Neural crest cell (in vitro differentiated cells): ENCODE data around the gene PTPRZ1. TPM values are rescaled to one million over a fixed set of nuclear protein-coding genes. Genes with fewer than 3 reads are reported as not detected.

Experiments
- DNase-seq: peaks from one replicate; pipeline ENCODE4 v3.0.0; 2021; ENCODE audit warnings: low read depth, mixed read lengths, low spot score
- H3K27ac Mint-ChIP-seq: one replicate; pipeline ENCODE4 v1.8.0; 2021; ENCODE audit warnings: mild to moderate bottlenecking, mixed read lengths; ENCODE audit not compliant: unreplicated experiment
- H3K27me3 Mint-ChIP-seq: 2 replicates; pipeline ENCODE4 v1.8.0; 2021; ENCODE audit warnings: low read depth, mild to moderate bottlenecking, mixed read lengths
- H3K36me3 Mint-ChIP-seq: 2 replicates; pipeline ENCODE4 v1.8.0; 2021; ENCODE audit warnings: low read depth, mild to moderate bottlenecking, mixed read lengths
- H3K4me1 Mint-ChIP-seq: 2 replicates; pipeline ENCODE4 v1.8.0; 2021; ENCODE audit warnings: mixed read lengths
- H3K4me3 Mint-ChIP-seq: one replicate; pipeline ENCODE4 v1.8.0; 2021; ENCODE audit warnings: mild to moderate bottlenecking, mixed read lengths
- H3K9me3 Mint-ChIP-seq: 2 replicates; pipeline ENCODE4 v1.8.0; 2021; ENCODE audit warnings: mixed read lengths
- CTCF ChIP-seq: fragments of 200-600 bp; sonication (generic); conservative IDR thresholded peaks from 2 replicates; pipeline ENCODE4 v1.5.0; 2021; ENCODE audit warnings: antibody characterized with exemption, mild to moderate bottlenecking
- long read RNA-seq: library from polyadenylated mRNA; unstranded; transcript quantifications from one replicate; pipeline ENCODE4 v2.0.0, GENCODE V29; 2020
- total RNA-seq: library from RNA; stranded (reverse); gene quantifications from 2 replicates; pipeline ENCODE4 v1.2.1, GENCODE V29; 2021

Gene PTPRZ1
- 202 and 207 TPM in 2 replicates for total RNA-seq
- long read RNA-seq, partial matches to known transcripts, result 105 of 155 reads
- long read RNA-seq, other reads (novel, unspliced or antisense), result 47 of 155 reads

- DNase-seq, result peak; percentile 80
- no peak for TF ChIP-seq CTCF
- Mint-ChIP-seq H3K36me3 (peaks cover 2% of the 10 kb centered on the region), H3K27me3 (no peaks in the 10 kb centered on the region), H3K4me1 (peaks cover 56% of the 10 kb centered on the region), H3K27ac (peak within 1 kb of the TSS; percentile 91), H3K9me3 (no peaks in the 10 kb centered on the region), H3K4me3 (peak within 1 kb of the TSS; percentile 93)
Observed at GRCh38 chr7:121872831-121873288, at the start of gene PTPRZ1. TSS of gene PTPRZ1 (plus strand) at chr7:121873161. CDS start at chr7:121873500, 339 bp downstream.

GRCh38 chr7:121824276-121824675 is 48.7 kb upstream of the PTPRZ1 start:
- DNase-seq, result no peak
- no peaks in the 10 kb centered on the region for H3K27me3 Mint-ChIP-seq
- H3K36me3 Mint-ChIP-seq, result no peaks in the 10 kb centered on the region
- no peak for TF ChIP-seq CTCF
- H3K9me3 Mint-ChIP-seq, result peaks cover 3% of the 10 kb centered on the region
- H3K4me3 Mint-ChIP-seq, result no peak overlapping the region
- H3K27ac Mint-ChIP-seq, result no peak overlapping the region
- peaks cover 37% of the 10 kb centered on the region for H3K4me1 Mint-ChIP-seq

GRCh38 chr7:121831351-121831750 is 41.6 kb upstream of the PTPRZ1 start:
- H3K9me3 Mint-ChIP-seq, result peaks cover 3% of the 10 kb centered on the region
- H3K4me3 Mint-ChIP-seq, result no peak overlapping the region
- no peaks in the 10 kb centered on the region for H3K27me3 Mint-ChIP-seq
- no peak for TF ChIP-seq CTCF
- H3K36me3 Mint-ChIP-seq, result no peaks in the 10 kb centered on the region
- no peak for DNase-seq
- H3K4me1 Mint-ChIP-seq, result peaks cover 49% of the 10 kb centered on the region
- H3K27ac Mint-ChIP-seq, result peak overlapping the region; percentile 72

GRCh38 chr7:121831801-121832200 is 41.2 kb upstream of the PTPRZ1 start:
- no peaks in the 10 kb centered on the region for H3K27me3 Mint-ChIP-seq
- no peak overlapping the region for H3K4me3 Mint-ChIP-seq

GRCh38 chr7:121832347-121832746 is 40.6 kb upstream of the PTPRZ1 start:
- DNase-seq, result no peak
- Mint-ChIP-seq H3K27ac (peak overlapping the region; percentile 61), H3K27me3 (no peaks in the 10 kb centered on the region), H3K4me3 (no peak overlapping the region), H3K9me3 (peaks cover 3% of the 10 kb centered on the region), H3K4me1 (peaks cover 57% of the 10 kb centered on the region), H3K36me3 (no peaks in the 10 kb centered on the region)
- no peak for TF ChIP-seq CTCF

More at GRCh38 chr7:121831801-121832200, 41.2 kb upstream of the PTPRZ1 start:
- peaks cover 53% of the 10 kb centered on the region for H3K4me1 Mint-ChIP-seq
- H3K27ac Mint-ChIP-seq, result peak overlapping the region; percentile 72
- H3K36me3 Mint-ChIP-seq, result no peaks in the 10 kb centered on the region
- DNase-seq, result no peak
- H3K9me3 Mint-ChIP-seq, result peaks cover 3% of the 10 kb centered on the region
- TF ChIP-seq CTCF, result no peak
